DOHH2 (cell line): ENCODE measurements around the gene TCF7.

Experiments used
- H3F3A ChIP-seq: fragments of 200-600 bp; sonication (generic), shearing (Covaris generic); 2 replicates; pipeline ENCODE4 v1.6.0; 2016; ENCODE audit warnings: antibody characterized with exemption, mild to moderate bottlenecking; ENCODE audit not compliant: control insufficient read depth, insufficient read depth
- H3K27ac ChIP-seq: fragments of 200-600 bp; sonication (generic); 2 replicates; pipeline ENCODE4 v1.5.1; 2014; ENCODE audit warnings: low read depth, mild to moderate bottlenecking, low read length, moderate library complexity
- H3K27me3 ChIP-seq: fragments of 200-600 bp; sonication (generic); 2 replicates; pipeline ENCODE4 v1.6.1; 2014; ENCODE audit warnings: mild to moderate bottlenecking, low read length, mixed read lengths; ENCODE audit not compliant: control insufficient read depth
- H3K36me3 ChIP-seq: fragments of 200-600 bp; sonication (generic); 2 replicates; pipeline ENCODE4 v1.6.1; 2014; ENCODE audit warnings: mild to moderate bottlenecking, low read length, moderate library complexity, mixed read lengths; ENCODE audit not compliant: control insufficient read depth
- H3K4me1 ChIP-seq: fragments of 200-600 bp; sonication (generic); 2 replicates; pipeline ENCODE4 v1.6.1; 2014; ENCODE audit warnings: mild to moderate bottlenecking, low read length, mixed read lengths; ENCODE audit not compliant: control insufficient read depth
- H3K4me2 ChIP-seq: fragments of 200-600 bp; sonication (generic); 2 replicates; pipeline ENCODE4 v1.6.0; 2014; ENCODE audit warnings: mild to moderate bottlenecking, low read length, moderate library complexity
- H3K4me3 ChIP-seq: fragments of 200-600 bp; sonication (generic); 2 replicates; pipeline ENCODE4 v1.5.1; 2014; ENCODE audit warnings: mild to moderate bottlenecking, low read length, mixed read lengths
- H3K79me2 ChIP-seq: fragments of 200-600 bp; sonication (generic); 2 replicates; pipeline ENCODE4 v1.6.1; 2014; ENCODE audit warnings: mild to moderate bottlenecking, low read length, mixed read lengths; ENCODE audit not compliant: control insufficient read depth
- H3K9me2 ChIP-seq: fragments of 200-600 bp; sonication (generic); replicated peaks from 2 replicates; pipeline ENCODE4 v1.6.1; 2014; ENCODE audit warnings: mild to moderate bottlenecking, low read length, mixed read lengths; ENCODE audit not compliant: control insufficient read depth
- H3K9me3 ChIP-seq: fragments of 200-600 bp; sonication (generic); 2 replicates; pipeline ENCODE4 v1.6.1; 2014; ENCODE audit warnings: antibody characterized with exemption, low read length, mixed read lengths; ENCODE audit not compliant: control insufficient read depth, insufficient read depth
- H4K20me1 ChIP-seq: fragments of 200-600 bp; sonication (generic); 2 replicates; pipeline ENCODE4 v1.6.0; 2014; ENCODE audit warnings: low read depth, mild to moderate bottlenecking, antibody characterized with exemption, low read length, moderate library complexity; ENCODE audit not compliant: control insufficient read depth, insufficient read depth
- CTCF ChIP-seq: fragments of 200-600 bp; sonication (generic); IDR thresholded peaks from one replicate; pipeline ENCODE4 v1.5.1; 2014; ENCODE audit warnings: antibody characterized with exemption, mild to moderate bottlenecking, low read depth, low read length; ENCODE audit not compliant: poor library complexity, severe bottlenecking
- EZH2phosphoT487 ChIP-seq: fragments of 200-600 bp; sonication (generic); IDR thresholded peaks from 2 replicates; pipeline ENCODE4 v1.6.1; 2017; ENCODE audit warnings: borderline replicate concordance, mild to moderate bottlenecking, antibody characterized with exemption, low read length, moderate library complexity, mixed read lengths

Gene TCF7

GRCh38 chr5:134128648-134128995, 14.1 kb downstream of the TCF7 start:
- H3K4me1 ChIP-seq, result 0 out of 2 replicates have a peak, but pooled peaks cover 3% of the 10 kb centered on the region
- no peak for TF ChIP-seq CTCF
- TF ChIP-seq EZH2phosphoT487, result no peak
- H3K27ac ChIP-seq, result no peak overlapping the region
- no peaks in the 10 kb centered on the region for H3K79me2 ChIP-seq
- no peak overlapping the region for H3K4me3 ChIP-seq
- 0 out of 2 replicates have a peak, but pooled peaks cover 4% of the 10 kb centered on the region for H4K20me1 ChIP-seq
- H3K36me3 ChIP-seq, result no peaks in the 10 kb centered on the region
- H3K9me2 ChIP-seq, result no peaks in the 10 kb centered on the region
- no peak overlapping the region for H3K4me2 ChIP-seq
- H3K9me3 ChIP-seq, result no peaks in the 10 kb centered on the region
- no peaks in the 10 kb centered on the region for H3F3A ChIP-seq
- no peaks in the 10 kb centered on the region for H3K27me3 ChIP-seq

- Histone ChIP-seq H3K36me3 (no peaks in the 10 kb centered on the region), H3K4me2 (no peak overlapping the region), H3K4me1 (0 out of 2 replicates have a peak, but pooled peaks cover 2% of the 10 kb centered on the region), H3K4me3 (no peak overlapping the region), H3F3A (no peaks in the 10 kb centered on the region), H3K79me2 (no peaks in the 10 kb centered on the region), H3K9me2 (no peaks in the 10 kb centered on the region), H3K27ac (no peak overlapping the region), H3K27me3 (no peaks in the 10 kb centered on the region), H3K9me3 (no peaks in the 10 kb centered on the region), H4K20me1 (0 out of 2 replicates have a peak, but pooled peaks cover 4% of the 10 kb centered on the region)
- no peak for TF ChIP-seq CTCF
Measured at GRCh38 chr5:134129411-134130238, 15.1 kb downstream of the TCF7 start.

- Histone ChIP-seq H3K9me2 (no peaks in the 10 kb centered on the region), H3K27me3 (no peaks in the 10 kb centered on the region), H3K36me3 (no peaks in the 10 kb centered on the region), H3K79me2 (no peaks in the 10 kb centered on the region), H3K27ac (no peak overlapping the region), H4K20me1 (0 out of 2 replicates have a peak, but pooled peaks cover 4% of the 10 kb centered on the region), H3K4me3 (no peak overlapping the region), H3K4me2 (no peak overlapping the region), H3K4me1 (no peaks in the 10 kb centered on the region), H3F3A (no peaks in the 10 kb centered on the region), H3K9me3 (no peaks in the 10 kb centered on the region)
- TF ChIP-seq CTCF, result no peak
- TF ChIP-seq EZH2phosphoT487, result no peak
Measured at GRCh38 chr5:134130239-134130945, 15.9 kb downstream of the TCF7 start.
